T-helper 22 cell (primary cell): ENCODE data around the gene RAVER1.
"Not testable (repeated sequence)": the region's sequence is repeated elsewhere in the genome, so short reads cannot be mapped to it uniquely, and the experiment has no call there.

Experiments used
- DNase-seq: peaks from one replicate; pipeline ENCODE4 v3.0.0-alpha.2; 2020; ENCODE audit warnings: low read depth

Gene RAVER1

GRCh38 chr19:10344780-10345179 lies 11.5 kb upstream of the RAVER1 start:
- no peak for DNase-seq

- DNase-seq, result no peak
Observed at GRCh38 chr19:10343495-10343894, 10.2 kb upstream of the RAVER1 start.

- DNase-seq, result no peak
Observed at GRCh38 chr19:10339977-10340376, 6.6 kb upstream of the RAVER1 start.

GRCh38 chr19:10339380-10339960 lies 6.1 kb upstream of the RAVER1 start, which contains the start of gene ICAM3:
TSS of gene ICAM3 (minus strand) at chr19:10339624. CDS start at chr19:10339614, 10 bp downstream.
- DNase-seq, result no peak

GRCh38 chr19:10338940-10339339 lies 5.6 kb upstream of the RAVER1 start:
- no peak for DNase-seq

GRCh38 chr19:10336725-10337124 lies 3.4 kb upstream of the RAVER1 start:
- not testable (repeated sequence) for DNase-seq

GRCh38 chr19:10335352-10335985 lies 2.1 kb upstream of the RAVER1 start:
- no peak for DNase-seq

GRCh38 chr19:10334588-10335351 lies 1.4 kb upstream of the RAVER1 start:
- no peak for DNase-seq

GRCh38 chr19:10333758-10334587 lies 644 bp upstream of the RAVER1 start:
- no peak for DNase-seq

- no peak for DNase-seq
Observed at GRCh38 chr19:10332158-10332964, 968 bp downstream of the RAVER1 start.

- no peak for DNase-seq
Observed at GRCh38 chr19:10329555-10329954, 3.8 kb downstream of the RAVER1 start.

- no peak for DNase-seq
Observed at GRCh38 chr19:10328558-10329429, 4.5 kb downstream of the RAVER1 start.

GRCh38 chr19:10327793-10328192 lies 5.5 kb downstream of the RAVER1 start:
- no peak for DNase-seq

GRCh38 chr19:10325732-10326131 lies 7.6 kb downstream of the RAVER1 start:
- DNase-seq, result no peak

- no peak for DNase-seq
Observed at GRCh38 chr19:10321874-10322835, 11.2 kb downstream of the RAVER1 start.

GRCh38 chr19:10321417-10321797 lies 11.9 kb downstream of the RAVER1 start:
- no peak for DNase-seq

GRCh38 chr19:10320602-10321416 lies 12.5 kb downstream of the RAVER1 start:
- DNase-seq, result no peak
